ENCODE data around the gene CD101.

The CD101 gene

GRCh38 chr1:116984406-116985160 is 17.0 kb upstream of the CD101 start:
- no peak overlapping the region for H3K4me3 ChIP-seq (ENCODE audit: low read depth, low read length)
- TF ChIP-seq, protein P1, sequence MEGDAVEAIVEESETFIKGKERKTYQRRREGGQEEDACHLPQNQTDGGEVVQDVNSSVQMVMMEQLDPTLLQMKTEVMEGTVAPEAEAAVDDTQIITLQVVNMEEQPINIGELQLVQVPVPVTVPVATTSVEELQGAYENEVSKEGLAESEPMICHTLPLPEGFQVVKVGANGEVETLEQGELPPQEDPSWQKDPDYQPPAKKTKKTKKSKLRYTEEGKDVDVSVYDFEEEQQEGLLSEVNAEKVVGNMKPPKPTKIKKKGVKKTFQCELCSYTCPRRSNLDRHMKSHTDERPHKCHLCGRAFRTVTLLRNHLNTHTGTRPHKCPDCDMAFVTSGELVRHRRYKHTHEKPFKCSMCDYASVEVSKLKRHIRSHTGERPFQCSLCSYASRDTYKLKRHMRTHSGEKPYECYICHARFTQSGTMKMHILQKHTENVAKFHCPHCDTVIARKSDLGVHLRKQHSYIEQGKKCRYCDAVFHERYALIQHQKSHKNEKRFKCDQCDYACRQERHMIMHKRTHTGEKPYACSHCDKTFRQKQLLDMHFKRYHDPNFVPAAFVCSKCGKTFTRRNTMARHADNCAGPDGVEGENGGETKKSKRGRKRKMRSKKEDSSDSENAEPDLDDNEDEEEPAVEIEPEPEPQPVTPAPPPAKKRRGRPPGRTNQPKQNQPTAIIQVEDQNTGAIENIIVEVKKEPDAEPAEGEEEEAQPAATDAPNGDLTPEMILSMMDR (IDR thresholded peaks at IDR 0.05; ENCODE audit: insufficient read depth, low read depth, low read length, missing control alignments), result no peak
- no peak for DNase-seq (ENCODE audit: low read depth)

DNA sequence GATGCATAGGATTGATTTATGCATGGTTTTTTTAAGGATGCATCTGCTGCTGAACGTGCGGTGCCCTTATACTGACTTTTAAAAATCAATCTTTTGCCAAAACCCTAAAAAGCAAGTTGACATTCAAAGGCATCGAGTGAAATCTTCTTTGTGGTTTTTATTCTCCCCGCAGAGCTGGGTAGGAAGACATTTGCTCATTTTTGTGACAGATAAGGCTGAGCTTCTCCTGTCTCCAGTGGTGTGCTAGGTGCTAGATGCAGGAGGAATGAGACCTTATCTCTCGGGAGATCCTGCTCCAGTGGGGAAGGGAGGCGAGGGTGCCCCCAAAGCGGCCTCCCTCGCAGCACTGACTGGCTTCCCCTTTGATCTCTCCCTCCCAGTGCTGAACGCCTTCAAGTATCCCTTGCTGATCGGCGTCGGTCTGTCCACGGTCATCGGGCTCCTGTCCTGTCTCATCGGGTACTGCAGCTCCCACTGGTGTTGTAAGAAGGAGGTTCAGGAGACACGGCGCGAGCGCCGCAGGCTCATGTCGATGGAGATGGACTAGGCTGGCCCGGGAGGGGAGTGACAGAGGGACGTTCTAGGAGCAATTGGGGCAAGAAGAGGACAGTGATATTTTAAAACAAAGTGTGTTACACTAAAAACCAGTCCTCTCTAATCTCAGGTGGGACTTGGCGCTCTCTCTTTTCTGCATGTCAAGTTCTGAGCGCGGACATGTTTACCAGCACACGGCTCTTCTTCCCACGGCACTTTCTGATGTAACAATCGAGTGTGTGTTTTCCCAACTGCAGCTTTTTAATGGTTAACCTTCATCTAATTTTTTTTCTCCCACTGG is 14.9 kb upstream of the CD101 start:
- TF ChIP-seq, protein P1 (IDR thresholded peaks at IDR 0.05; ENCODE audit: insufficient read depth, low read depth, low read length, missing control alignments), result no peak
- no peak overlapping the region for H3K4me3 ChIP-seq (ENCODE audit: low read depth, low read length)
- DNase-seq (ENCODE audit: low read depth), result no peak

- no peak for DNase-seq (ENCODE audit: low read depth)
- no peak overlapping the region for H3K4me3 ChIP-seq (ENCODE audit: low read depth, low read length)
- TF ChIP-seq, protein P1 (IDR thresholded peaks at IDR 0.05; ENCODE audit: insufficient read depth, low read depth, low read length, missing control alignments), result no peak
These were observed 14.4 kb upstream of the CD101 start for GRCh38 chr1:116987256-116987555.

GRCh38 chr1:116988248-116988647 is 13.3 kb upstream of the CD101 start:
- no peak overlapping the region for H3K4me3 ChIP-seq (ENCODE audit: low read depth, low read length)
- TF ChIP-seq, protein P1 (IDR thresholded peaks at IDR 0.05; ENCODE audit: insufficient read depth, low read depth, low read length, missing control alignments), result no peak
- DNase-seq (ENCODE audit: low read depth), result no peak

GRCh38 chr1:116988908-116989307 is 12.7 kb upstream of the CD101 start:
- no peak overlapping the region for H3K4me3 ChIP-seq (ENCODE audit: low read depth, low read length)
- no peak for DNase-seq (ENCODE audit: low read depth)
- TF ChIP-seq, protein P1 (IDR thresholded peaks at IDR 0.05; ENCODE audit: insufficient read depth, low read depth, low read length, missing control alignments), result no peak

DNA sequence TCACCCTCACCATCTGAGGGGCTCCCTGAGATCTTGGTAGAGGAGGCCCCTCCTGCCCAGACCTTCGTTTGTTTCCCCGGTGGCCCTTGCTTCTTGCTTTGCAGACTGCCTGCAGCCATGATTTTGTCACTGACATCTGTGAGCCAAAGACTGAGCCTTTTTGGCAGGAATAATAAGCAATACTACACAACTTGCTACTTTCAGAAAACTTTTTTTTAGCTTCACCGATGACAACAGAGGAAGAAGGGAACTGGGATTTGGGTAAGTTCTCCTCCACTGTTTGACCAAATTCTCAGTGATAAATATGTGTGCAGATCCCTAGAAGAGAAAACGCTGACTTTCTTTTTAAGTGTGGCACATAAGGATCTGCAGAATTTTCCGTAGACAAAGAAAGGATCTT is 11.7 kb upstream of the CD101 start:
- TF ChIP-seq, protein P1 (IDR thresholded peaks at IDR 0.05; ENCODE audit: insufficient read depth, low read depth, low read length, missing control alignments), result no peak
- DNase-seq (ENCODE audit: low read depth), result no peak
- H3K4me3 ChIP-seq (ENCODE audit: low read depth, low read length), result no peak overlapping the region

All from GM12865 (cell line).